SK-N-SH (cell line): Measurements from ENCODE around the gene SBSN. TPM values are rescaled to one million over a fixed set of nuclear protein-coding genes. Genes with fewer than 3 reads are reported as not detected.

Source experiments
- CTCF ChIA-PET: fragments of 300-600, 350-600 bp; formaldehyde crosslinking; extraction: SDS; loops from one replicate; lab custom pipeline; 2021; lab: Yijun Ruan, JAX
- POLR2A ChIA-PET: fragments of 350-600 bp; sonication (Branson Sonifier 250); formaldehyde crosslinking; extraction: SDS; loops from one replicate; lab custom pipeline; 2020; ENCODE audit warnings: antibody characterized with exemption, inconsistent platforms; lab: Yijun Ruan, JAX
- DNase-seq: peaks from one replicate; pipeline ENCODE4 v3.0.0; 2012
- H2AFZ ChIP-seq: fragments of 200-600 bp; sonication (generic); 2 replicates; pipeline ENCODE4 v1.8.1; 2016; ENCODE audit warnings: antibody characterized with exemption, mild to moderate bottlenecking, low read depth
- H3F3A ChIP-seq: fragments of 200-600 bp; sonication (generic); replicated peaks from 2 replicates; pipeline ENCODE3; 2016; ENCODE audit warnings: antibody characterized with exemption, mild to moderate bottlenecking; ENCODE audit not compliant: insufficient read depth
- H3K27ac ChIP-seq, 2 experiments: fragments of 200-500 bp in 1 of 2; fragments of 200-600 bp in 1 of 2; sonication (Bioruptor generic) in 1 of 2; sonication (generic), shearing (Covaris generic) in 1 of 2; 2 replicates each; pipeline versions ENCODE4 v1.5.1 to v1.6.1; 2014 to 2016; ENCODE audit warnings: low read depth in 2 of 2, inconsistent platforms in 1 of 2, low read length in 1 of 2, mild to moderate bottlenecking in 1 of 2, mixed read lengths in 1 of 2
- H3K27me3 ChIP-seq: fragments of 200-600 bp; sonication (generic), shearing (Covaris generic); 2 replicates; pipeline ENCODE4 v1.6.1; 2016; ENCODE audit warnings: mixed run types; ENCODE audit not compliant: insufficient read depth
- H3K36me3 ChIP-seq, 2 experiments: fragments of 200-500 bp in 1 of 2; fragments of 200-600 bp in 1 of 2; sonication (Bioruptor generic) in 1 of 2; sonication (generic) in 1 of 2; replicated peaks in 1 of 2; 2 replicates each; pipeline versions ENCODE3 to v1.5.1; 2014 to 2016; ENCODE audit warnings: low read length in 1 of 2, mild to moderate bottlenecking in 1 of 2; ENCODE audit not compliant: insufficient read depth in 2 of 2, control insufficient read depth in 1 of 2
- H3K4me1 ChIP-seq, 2 experiments: fragments of 200-500 bp in 1 of 2; fragments of 200-600 bp in 1 of 2; sonication (Bioruptor generic) in 1 of 2; sonication (generic), shearing (Covaris generic) in 1 of 2; 2 replicates each; pipeline versions ENCODE4 v1.5.1 to v1.6.1; 2014 to 2016; ENCODE audit warnings: low read depth in 1 of 2, low read length in 1 of 2, mixed run types in 1 of 2; ENCODE audit not compliant: insufficient read depth in 2 of 2, control insufficient read depth in 1 of 2
- H3K4me2 ChIP-seq: fragments of 200-600 bp; sonication (generic), shearing (Covaris generic); 2 replicates; pipeline ENCODE4 v1.6.1; 2017; ENCODE audit warnings: mixed run types
- H3K4me3 ChIP-seq, 2 experiments: fragments of 200-500 bp in 1 of 2; fragments of 200-600 bp in 1 of 2; sonication (Bioruptor generic) in 1 of 2; sonication (generic), shearing (Covaris generic) in 1 of 2; 2 replicates each; pipeline versions ENCODE4 v1.5.1 to v1.8.1; 2014 to 2016; ENCODE audit warnings: low read depth in 2 of 2, inconsistent platforms in 1 of 2, low read length in 1 of 2, mild to moderate bottlenecking in 1 of 2, mixed read lengths in 1 of 2, moderate library complexity in 1 of 2
- H3K79me2 ChIP-seq: fragments of 200-600 bp; sonication (generic); 2 replicates; pipeline ENCODE4 v1.8.1; 2017; ENCODE audit warnings: mild to moderate bottlenecking; ENCODE audit not compliant: insufficient read depth
- H3K9ac ChIP-seq: fragments of 200-600 bp; sonication (generic); 2 replicates; pipeline ENCODE4 v1.6.1; 2017; ENCODE audit warnings: mixed run types
- H3K9me2 ChIP-seq: fragments of 200-600 bp; sonication (generic); 2 replicates; pipeline ENCODE4 v1.6.1; 2017; ENCODE audit warnings: mixed run types
- H3K9me3 ChIP-seq: fragments of 200-600 bp; sonication (generic); 2 replicates; pipeline ENCODE4 v1.6.1; 2017; ENCODE audit warnings: mixed run types, mild to moderate bottlenecking, moderate library complexity
- H4K20me1 ChIP-seq: fragments of 200-600 bp; sonication (generic); 2 replicates; pipeline ENCODE4 v1.6.1; 2017; ENCODE audit warnings: mild to moderate bottlenecking, mixed run types; ENCODE audit not compliant: insufficient read depth
- CHD2 ChIP-seq: fragments of 150-350 bp; IDR thresholded peaks from 2 replicates; pipeline ENCODE4 v1.6.1; 2018; ENCODE audit warnings: low read length; ENCODE audit not compliant: partially characterized antibody
- CTCF ChIP-seq: fragments of 200-600 bp; sonication (generic); IDR thresholded peaks from 2 replicates; pipeline ENCODE4 v1.6.1; 2017; ENCODE audit warnings: antibody characterized with exemption, mild to moderate bottlenecking, moderate library complexity
- ELF1 ChIP-seq: IDR thresholded peaks from 2 replicates; pipeline ENCODE4 v1.4.0; 2012
- EP300 ChIP-seq, 2 experiments: IDR thresholded peaks; 2 replicates each; pipeline versions ENCODE4 v1.4.0 to v1.6.1; 2012; ENCODE audit warnings: borderline replicate concordance in 1 of 2, low read depth in 1 of 2, low read length in 1 of 2
- FOSL2 ChIP-seq: IDR thresholded peaks from 2 replicates; pipeline ENCODE4 v1.4.0; 2012; ENCODE audit warnings: low read depth, mild to moderate bottlenecking, moderate library complexity, borderline replicate concordance
- FOXJ3 ChIP-seq: sonication (generic); formaldehyde crosslinking; IDR thresholded peaks from 2 replicates; pipeline ENCODE4 v1.5.1; 2020; ENCODE audit warnings: mild to moderate bottlenecking, missing genetic modification reagents
- GABPA ChIP-seq: IDR thresholded peaks from 2 replicates; pipeline ENCODE4 v1.4.0; 2012; ENCODE audit warnings: low read depth, mild to moderate bottlenecking
- MAX ChIP-seq: IDR thresholded peaks from 2 replicates; pipeline ENCODE4 v1.4.0; 2012; ENCODE audit warnings: low read depth
- MXI1 ChIP-seq: IDR thresholded peaks from 2 replicates; pipeline ENCODE4 v1.6.1; 2012; ENCODE audit warnings: mild to moderate bottlenecking, low read depth, low read length, improper control_type of control experiment
- NFIC ChIP-seq: IDR thresholded peaks from 2 replicates; pipeline ENCODE4 v1.4.0; 2012; ENCODE audit warnings: borderline replicate concordance
- PBX3 ChIP-seq: IDR thresholded peaks from 2 replicates; pipeline ENCODE4; 2012
- RAD21 ChIP-seq: IDR thresholded peaks from 2 replicates; pipeline ENCODE4 v1.6.1; 2012; ENCODE audit warnings: mild to moderate bottlenecking, low read length
- RFX5 ChIP-seq: IDR thresholded peaks from 2 replicates; pipeline ENCODE4 v1.6.1; 2012; ENCODE audit warnings: mild to moderate bottlenecking, improper control_type of control experiment, low read length
- RXRA ChIP-seq: IDR thresholded peaks from 2 replicates; pipeline ENCODE4 v1.4.0; 2012; ENCODE audit warnings: low read depth, mild to moderate bottlenecking, borderline replicate concordance
- SMC3 ChIP-seq: IDR thresholded peaks from 2 replicates; pipeline ENCODE4 v1.6.1; 2012; ENCODE audit warnings: low read depth, low read length, improper control_type of control experiment
- TCF12 ChIP-seq: IDR thresholded peaks from 2 replicates; pipeline ENCODE4 v1.4.0; 2012
- TEAD4 ChIP-seq: IDR thresholded peaks from 2 replicates; pipeline ENCODE4 v1.4.0; 2012; ENCODE audit warnings: mild to moderate bottlenecking, borderline replicate concordance; ENCODE audit not compliant: insufficient read depth
- WGBS: methylation state at CpG from one replicate; pipeline ENCODE4 v1.1.6; 2017; ENCODE audit warnings: low lambda C conversion rate; 5-methylcytosine and 5-hydroxymethylcytosine counted together
- polyA plus RNA-seq, 3 experiments: library from polyadenylated mRNA; depleted of rRNA; stranded (reverse); fragments of >200 nt; gene quantifications; 2 replicates each; pipeline ENCODE4 v1.2.3, GENCODE V29; 2012

Gene SBSN
- polyA plus RNA-seq, 1 of the 3 experiments (the other 2 are of a cell fraction) = 0.25 TPM

GRCh38 chr19:35543280-35544109 is 15.4 kb upstream of the SBSN start:
- DNase-seq = no peak
- 98% methylated on average over 6 of the region's 15 CpGs for WGBS
- Histone ChIP-seq H3K79me2 (peaks cover 30% of the 10 kb centered on the region), H3K27me3 (no peaks in the 10 kb centered on the region), H3K4me1 (peaks cover 5 to 19% of the 10 kb centered on the region in 2 experiments; a peak in 2 of 4 replicates), H3K4me2 (peak overlapping the region; percentile 91), H3K9me3 (no peaks in the 10 kb centered on the region), H2AFZ (no peak overlapping the region), H4K20me1 (no peaks in the 10 kb centered on the region), H3K9ac (no peak overlapping the region), H3K9me2 (no peaks in the 10 kb centered on the region), H3K4me3 (peak overlapping the region in 1 of 2 experiments; percentile 79; a peak in 1 of 4 replicates), H3K36me3 (peaks cover 0 to 19% of the 10 kb centered on the region in 2 experiments), H3K27ac (no peak overlapping the region), H3F3A (no peaks in the 10 kb centered on the region)
- ChIA-PET POLR2A (no interaction called here), CTCF (interaction anchor here (1.9 to 3.6 kb wide), 2 partner anchors 12 to 33 kb away, joined by 5 to 20 read pairs; no protein-coding TSS in a partner anchor)
- TF ChIP-seq FOSL2 = no peak
- TF ChIP-seq SMC3 = no peak
- TF ChIP-seq GABPA = no peak
- TF ChIP-seq PBX3 = no peak
- no peak for TF ChIP-seq EP300 (IDR thresholded peaks at IDR 0.05; ENCODE audit: borderline replicate concordance in 1 of 2, low read depth in 1 of 2, low read length in 1 of 2)
- no peak for TF ChIP-seq RAD21
- no peak for TF ChIP-seq RFX5
- TF ChIP-seq MAX = no peak
- TF ChIP-seq FOXJ3 (CRISPR knock-in tag) = no peak
- no peak for TF ChIP-seq RXRA
- TF ChIP-seq CTCF = no peak
- TF ChIP-seq CHD2 = no peak
- TF ChIP-seq MXI1 = no peak
- TF ChIP-seq TCF12 = no peak
- no peak for TF ChIP-seq NFIC
- no peak for TF ChIP-seq TEAD4
- no peak for TF ChIP-seq ELF1
